Measurements from ENCODE around the gene ERFL. TPM values are rescaled to one million over a fixed set of nuclear protein-coding genes. Genes with fewer than 3 reads are reported as not detected.
A peak's percentile ranks its signal among the peaks of the same experiment; 100 is the strongest.

ERFL gene
- total RNA-seq (1 to 10 TPM in 5 of 7 donors, under 1 TPM in 2; 0.46 to 3.0 (median 1.6) TPM), polyA plus RNA-seq (1 to 10 TPM; 2.2 to 2.4 (median 2.2) TPM)
- long read RNA-seq, donor 1: 0 reads
- long read RNA-seq, donor 2, partial matches to known transcripts: 0 of 1 reads
- long read RNA-seq, donor 2, other reads (novel, unspliced or antisense): 0 of 1 reads

- TF ChIP-seq, protein P1, sequence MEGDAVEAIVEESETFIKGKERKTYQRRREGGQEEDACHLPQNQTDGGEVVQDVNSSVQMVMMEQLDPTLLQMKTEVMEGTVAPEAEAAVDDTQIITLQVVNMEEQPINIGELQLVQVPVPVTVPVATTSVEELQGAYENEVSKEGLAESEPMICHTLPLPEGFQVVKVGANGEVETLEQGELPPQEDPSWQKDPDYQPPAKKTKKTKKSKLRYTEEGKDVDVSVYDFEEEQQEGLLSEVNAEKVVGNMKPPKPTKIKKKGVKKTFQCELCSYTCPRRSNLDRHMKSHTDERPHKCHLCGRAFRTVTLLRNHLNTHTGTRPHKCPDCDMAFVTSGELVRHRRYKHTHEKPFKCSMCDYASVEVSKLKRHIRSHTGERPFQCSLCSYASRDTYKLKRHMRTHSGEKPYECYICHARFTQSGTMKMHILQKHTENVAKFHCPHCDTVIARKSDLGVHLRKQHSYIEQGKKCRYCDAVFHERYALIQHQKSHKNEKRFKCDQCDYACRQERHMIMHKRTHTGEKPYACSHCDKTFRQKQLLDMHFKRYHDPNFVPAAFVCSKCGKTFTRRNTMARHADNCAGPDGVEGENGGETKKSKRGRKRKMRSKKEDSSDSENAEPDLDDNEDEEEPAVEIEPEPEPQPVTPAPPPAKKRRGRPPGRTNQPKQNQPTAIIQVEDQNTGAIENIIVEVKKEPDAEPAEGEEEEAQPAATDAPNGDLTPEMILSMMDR (IDR thresholded peaks at IDR 0.05 in 8 of 11, conservative IDR thresholded peaks at IDR 0.05 in 3 of 11): no peak
- TF ChIP-seq POLR2A (IDR thresholded peaks at IDR 0.05) (no peak), POLR2AphosphoS5 (IDR thresholded peaks at IDR 0.05) (peak in 1 of 3 donors; percentile 3)
- H3K4me3 ChIP-seq: peak within 1 kb of the TSS; percentile 35 to 82 (median 50)
- H3K4me1 ChIP-seq: peaks cover 10 to 69% (median 30%) of the 10 kb centered on the region in 6 donors
- intact Hi-C loops (cut with DNase I; ENCODE audit: low total_unique reads): no loop called here
- 0 to 1% (median 0%) methylated on average over 12 to 49 of the region's 49 CpGs for WGBS, 5 donors
- H3K27me3 ChIP-seq (replicated peaks in 1 of 7): peaks cover 0 to 97% (median 63%) of the 10 kb centered on the region in 7 donors
- DNase-seq: peak; percentile 81
- H3K27ac ChIP-seq: peak within 1 kb of the TSS in 7 of 8 donors; percentile 42 to 84 (median 65)
- H3K9me3 ChIP-seq: no peaks in the 10 kb centered on the region
- no peaks in the 10 kb centered on the region for H3K36me3 ChIP-seq
Measured at GRCh38 chr19:41928221-41928683, at the start of gene ERFL. Gene ERFL, minus strand, starts transcription at chr19:41928449. Its CDS starts 15,530 bp downstream, at chr19:41912919.

GRCh38 chr19:41977916-41978315 is 49.7 kb upstream of the ERFL start:
- Histone ChIP-seq H3K27ac (no peak overlapping the region), H3K4me1 (no peaks in the 10 kb centered on the region), H3K27me3 (replicated peaks in 1 of 7) (no peaks in the 10 kb centered on the region), H3K36me3 (no peaks in the 10 kb centered on the region), H3K9me3 (no peaks in the 10 kb centered on the region), H3K4me3 (no peak overlapping the region)
- intact Hi-C loops (cut with DNase I; ENCODE audit: low total_unique reads): no loop called here
- WGBS, 5 donors: 80 to 89% (median 84%) methylated on average over 14 to 22 of the region's 22 CpGs
- TF ChIP-seq POLR2AphosphoS5 (IDR thresholded peaks at IDR 0.05): no peak
- TF ChIP-seq, protein P1 (IDR thresholded peaks at IDR 0.05 in 8 of 11, conservative IDR thresholded peaks at IDR 0.05 in 3 of 11): no peak
- no peak for TF ChIP-seq POLR2A (IDR thresholded peaks at IDR 0.05)
- no peak for DNase-seq

DNA sequence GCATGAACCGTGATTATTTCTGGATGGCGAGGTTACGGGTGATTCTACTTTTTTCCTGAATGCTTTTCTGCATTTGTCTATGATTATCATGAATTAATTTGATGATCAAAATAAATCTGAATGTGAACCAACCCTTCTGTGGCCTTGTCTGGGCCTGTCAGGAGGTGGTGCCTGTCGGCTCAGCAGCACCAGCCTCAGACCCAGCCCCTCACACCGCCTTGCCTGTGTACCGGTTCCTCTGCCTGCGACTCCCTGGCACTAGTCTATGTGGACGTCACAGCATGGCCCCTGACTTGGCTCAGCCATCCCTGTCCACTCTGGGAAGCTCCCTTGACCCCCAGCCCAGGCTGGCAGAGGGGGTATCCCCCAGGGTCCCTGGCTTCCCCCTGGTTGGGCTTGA is 46.4 kb upstream of the ERFL start:
- Histone ChIP-seq H3K9me3 (no peaks in the 10 kb centered on the region), H3K4me3 (no peak overlapping the region), H3K27me3 (replicated peaks in 1 of 7) (no peaks in the 10 kb centered on the region), H3K27ac (no peak overlapping the region), H3K4me1 (no peaks in the 10 kb centered on the region), H3K36me3 (no peaks in the 10 kb centered on the region)
- WGBS, 5 donors: 82 to 88% (median 85%) methylated on average over 8 of the region's 8 CpGs
- DNase-seq: no peak
- TF ChIP-seq, protein P1 (IDR thresholded peaks at IDR 0.05 in 8 of 11, conservative IDR thresholded peaks at IDR 0.05 in 3 of 11): no peak
- TF ChIP-seq POLR2A (IDR thresholded peaks at IDR 0.05): no peak
- TF ChIP-seq POLR2AphosphoS5 (IDR thresholded peaks at IDR 0.05): no peak
- intact Hi-C loops (cut with DNase I; ENCODE audit: low total_unique reads): no loop called here

DNA sequence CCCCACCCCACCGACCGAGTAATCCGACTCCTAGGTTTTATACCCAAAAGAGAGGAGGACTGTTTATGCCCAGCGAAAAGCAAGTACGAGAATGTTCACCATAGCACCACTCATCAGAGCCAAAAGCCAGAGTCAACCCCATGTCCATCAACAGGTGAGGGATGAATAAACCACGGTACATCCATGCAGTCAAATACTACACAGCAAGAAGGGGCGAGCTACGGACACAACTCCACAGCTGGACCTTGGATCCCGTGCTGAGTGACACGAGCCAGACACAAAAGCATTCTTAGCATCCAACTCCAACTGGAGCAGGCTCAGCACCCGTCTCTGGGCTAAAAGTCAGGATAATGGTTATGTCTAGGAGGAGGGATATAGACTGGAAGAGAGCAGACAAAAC is 43.1 kb upstream of the ERFL start:
- Histone ChIP-seq H3K27ac (no peak overlapping the region), H3K9me3 (no peaks in the 10 kb centered on the region), H3K27me3 (replicated peaks in 1 of 7) (peaks cover 0 to 8% (median 0%) of the 10 kb centered on the region in 7 donors), H3K4me1 (no peaks in the 10 kb centered on the region), H3K36me3 (no peaks in the 10 kb centered on the region), H3K4me3 (no peak overlapping the region)
- intact Hi-C loops (cut with DNase I; ENCODE audit: low total_unique reads): no loop called here
- TF ChIP-seq, protein P1 (IDR thresholded peaks at IDR 0.05 in 8 of 11, conservative IDR thresholded peaks at IDR 0.05 in 3 of 11): no peak
- TF ChIP-seq POLR2AphosphoS5 (IDR thresholded peaks at IDR 0.05) (no peak), POLR2A (IDR thresholded peaks at IDR 0.05) (no peak)
- WGBS, 5 donors: 88 to 94% (median 93%) methylated on average over 11 of the region's 11 CpGs
- DNase-seq: no peak
